MM.1S (cell line): ENCODE measurements around the gene AGXT.
"Not testable (repeated sequence)": the region's sequence is repeated elsewhere in the genome, so short reads cannot be mapped to it uniquely, and the experiment has no call there.

ENCODE experiments used
- DNase-seq: peaks from one replicate; pipeline ENCODE4 v3.0.0-alpha.2; 2015
- H2AFZ ChIP-seq: fragments of 300-600 bp; sonication (generic); 2 replicates; pipeline ENCODE4 v1.6.0; 2016; ENCODE audit warnings: antibody characterized with exemption, low read length
- H3F3A ChIP-seq: fragments of 300-600 bp; sonication (generic); 2 replicates; pipeline ENCODE4 v1.6.1; 2016; ENCODE audit warnings: mild to moderate bottlenecking, antibody characterized with exemption, low read length, moderate library complexity, mixed read lengths; ENCODE audit not compliant: insufficient read depth
- H3K27ac ChIP-seq: fragments of 300-600 bp; sonication (generic); 2 replicates; pipeline ENCODE4 v1.5.1; 2016; ENCODE audit warnings: mild to moderate bottlenecking, low read length
- H3K27me3 ChIP-seq: fragments of 300-600 bp; sonication (generic); replicated peaks from 2 replicates; pipeline ENCODE4 v1.6.0; 2016; ENCODE audit warnings: low read length; ENCODE audit not compliant: insufficient read depth
- H3K36me3 ChIP-seq: fragments of 300-600 bp; sonication (generic); replicated peaks from 2 replicates; pipeline ENCODE4 v1.6.1; 2016; ENCODE audit warnings: mild to moderate bottlenecking, low read length, mixed read lengths; ENCODE audit not compliant: insufficient read depth
- H3K4me1 ChIP-seq: fragments of 300-600 bp; sonication (generic); 2 replicates; pipeline ENCODE4 v1.6.1; 2016; ENCODE audit warnings: low read length, mixed read lengths
- H3K4me2 ChIP-seq: fragments of 300-600 bp; sonication (generic); 2 replicates; pipeline ENCODE4 v1.6.0; 2016; ENCODE audit warnings: low read depth, low read length
- H3K4me3 ChIP-seq: fragments of 300-600 bp; sonication (generic); 2 replicates; pipeline ENCODE4 v1.5.1; 2016; ENCODE audit warnings: low read length, mixed read lengths
- H3K79me2 ChIP-seq: fragments of 300-600 bp; sonication (generic); 2 replicates; pipeline ENCODE4 v1.6.1; 2016; ENCODE audit warnings: mixed run types, low read length, mixed read lengths
- H3K9ac ChIP-seq: fragments of 300-600 bp; sonication (generic); 2 replicates; pipeline ENCODE4 v1.6.1; 2016; ENCODE audit warnings: low read length, mixed read lengths
- H3K9me2 ChIP-seq: fragments of 300-600 bp; sonication (generic); replicated peaks from 2 replicates; pipeline ENCODE4 v1.6.1; 2016; ENCODE audit warnings: mild to moderate bottlenecking, low read length, mixed read lengths; ENCODE audit not compliant: insufficient read depth
- H3K9me3 ChIP-seq: fragments of 300-600 bp; sonication (generic); replicated peaks from 2 replicates; pipeline ENCODE4 v1.6.1; 2016; ENCODE audit warnings: mild to moderate bottlenecking, low read length, mixed read lengths; ENCODE audit not compliant: insufficient read depth
- H4K20me1 ChIP-seq: fragments of 300-600 bp; sonication (generic); 2 replicates; pipeline ENCODE4 v1.6.1; 2016; ENCODE audit warnings: mild to moderate bottlenecking, low read length, moderate library complexity, mixed read lengths; ENCODE audit not compliant: insufficient read depth
- CTCF ChIP-seq: fragments of 300-600 bp; sonication (generic); IDR thresholded peaks from 2 replicates; pipeline ENCODE4 v1.5.1; 2016; ENCODE audit warnings: antibody characterized with exemption, low read length, mixed read lengths
- EZH2 ChIP-seq: fragments of 300-600 bp; sonication (generic); optimal IDR thresholded peaks from 2 replicates; pipeline ENCODE3; 2017; ENCODE audit warnings: low read depth, mild to moderate bottlenecking, antibody characterized with exemption, low read length, mixed read lengths
- EZH2phosphoT487 ChIP-seq: fragments of 300-600 bp; sonication (generic); IDR thresholded peaks from 2 replicates; pipeline ENCODE4 v1.6.1; 2018; ENCODE audit warnings: antibody characterized with exemption, low read length

AGXT gene

GRCh38 chr2:240837621-240838020 lies 31.0 kb upstream of the AGXT start:
- no peak overlapping the region for H2AFZ ChIP-seq
- no peaks in the 10 kb centered on the region for H3F3A ChIP-seq
- TF ChIP-seq EZH2phosphoT487 (no peak), CTCF (no peak), EZH2 (no peak)
- H3K9ac ChIP-seq = no peak overlapping the region
- no peaks in the 10 kb centered on the region for H4K20me1 ChIP-seq
- H3K4me2 ChIP-seq = no peak overlapping the region
- no peaks in the 10 kb centered on the region for H3K9me3 ChIP-seq
- H3K27me3 ChIP-seq = peaks cover 76% of the 10 kb centered on the region
- no peak for DNase-seq
- H3K79me2 ChIP-seq = no peaks in the 10 kb centered on the region
- no peaks in the 10 kb centered on the region for H3K9me2 ChIP-seq
- H3K36me3 ChIP-seq = no peaks in the 10 kb centered on the region
- H3K27ac ChIP-seq = no peak overlapping the region
- no peaks in the 10 kb centered on the region for H3K4me1 ChIP-seq
- no peak overlapping the region for H3K4me3 ChIP-seq

- no peak for DNase-seq
- Histone ChIP-seq H3K36me3 (no peaks in the 10 kb centered on the region), H3F3A (no peaks in the 10 kb centered on the region), H4K20me1 (no peaks in the 10 kb centered on the region), H3K27ac (no peak overlapping the region), H3K4me3 (no peak overlapping the region), H3K9me3 (no peaks in the 10 kb centered on the region), H2AFZ (no peak overlapping the region), H3K27me3 (peaks cover 82% of the 10 kb centered on the region), H3K9me2 (no peaks in the 10 kb centered on the region), H3K9ac (no peak overlapping the region), H3K4me1 (no peaks in the 10 kb centered on the region), H3K4me2 (no peak overlapping the region), H3K79me2 (no peaks in the 10 kb centered on the region)
- TF ChIP-seq EZH2 (no peak), CTCF (no peak), EZH2phosphoT487 (no peak)
Measured at GRCh38 chr2:240839152-240840143, 29.2 kb upstream of the AGXT start.

GRCh38 chr2:240840435-240841060 lies 28.1 kb upstream of the AGXT start:
- H3K4me1 ChIP-seq = no peaks in the 10 kb centered on the region
- H3K9me2 ChIP-seq = no peaks in the 10 kb centered on the region
- no peaks in the 10 kb centered on the region for H3K9me3 ChIP-seq
- no peak overlapping the region for H3K4me2 ChIP-seq
- H4K20me1 ChIP-seq = no peaks in the 10 kb centered on the region
- H3K27me3 ChIP-seq = peaks cover 75% of the 10 kb centered on the region
- no peak overlapping the region for H3K27ac ChIP-seq
- no peaks in the 10 kb centered on the region for H3K79me2 ChIP-seq
- TF ChIP-seq CTCF = peak; percentile 29
- no peak for TF ChIP-seq EZH2
- H3F3A ChIP-seq = no peaks in the 10 kb centered on the region
- no peak overlapping the region for H2AFZ ChIP-seq
- H3K4me3 ChIP-seq = no peak overlapping the region
- H3K9ac ChIP-seq = no peak overlapping the region
- no peak for DNase-seq
- H3K36me3 ChIP-seq = no peaks in the 10 kb centered on the region

- not testable (repeated sequence) for H2AFZ ChIP-seq, H3K27ac ChIP-seq, H4K20me1 ChIP-seq, H3K9ac ChIP-seq, H3F3A ChIP-seq, H3K4me2 ChIP-seq, H3K4me1 ChIP-seq, H3K36me3 ChIP-seq, H3K9me3 ChIP-seq, H3K9me2 ChIP-seq, H3K79me2 ChIP-seq, DNase-seq, H3K4me3 ChIP-seq
- H3K27me3 ChIP-seq = peaks cover 45% of the 10 kb centered on the region
Measured at GRCh38 chr2:240846309-240846708, 22.3 kb upstream of the AGXT start.
